GM10248 (cell line): Measurements from ENCODE around the gene ANTXR1.

Experiments used
- CTCF ChIA-PET: fragments of 300-600 bp; sonication (Branson Sonifier 250); formaldehyde crosslinking; extraction: SDS; loops from one replicate; lab custom pipeline; 2021; ENCODE audit warnings: antibody characterized with exemption; lab: Yijun Ruan, JAX
- POLR2A ChIA-PET: fragments of 350-650 bp; sonication (Branson Sonifier 250); formaldehyde crosslinking; extraction: SDS; loops from one replicate; lab custom pipeline; 2020; ENCODE audit warnings: antibody characterized with exemption; lab: Yijun Ruan, JAX
- DNase-seq: peaks from one replicate; pipeline ENCODE4 v3.0.0; 2012; ENCODE audit errors: extremely low spot score
- TF ChIP-seq, protein P1 (sequence below): IDR thresholded peaks from 2 replicates; pipeline ENCODE4 v1.5.1; 2012; ENCODE audit warnings: mild to moderate bottlenecking, low read depth; ENCODE audit errors: extremely low read depth, missing control alignments, control extremely low read depth

ANTXR1 gene

DNA sequence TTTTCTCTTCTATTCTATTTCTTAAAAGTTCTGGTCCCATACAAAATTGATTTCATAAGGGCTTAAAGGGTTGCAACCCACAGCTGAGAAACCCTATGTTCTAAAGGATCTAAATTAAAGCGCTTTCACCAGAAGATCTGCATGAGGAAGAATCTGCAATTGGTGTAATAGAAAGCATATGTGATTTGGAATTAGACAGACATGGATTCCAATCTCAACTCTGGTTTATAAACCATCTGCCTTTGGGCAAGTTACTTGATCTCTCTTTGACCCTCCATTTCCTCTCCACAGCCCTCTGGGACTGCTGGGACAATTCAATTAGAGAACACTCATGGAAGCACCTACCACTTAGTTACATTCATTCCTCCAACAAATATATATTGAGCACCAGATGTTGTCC, 178.7 kb downstream of the ANTXR1 start:
- TF ChIP-seq, protein P1, sequence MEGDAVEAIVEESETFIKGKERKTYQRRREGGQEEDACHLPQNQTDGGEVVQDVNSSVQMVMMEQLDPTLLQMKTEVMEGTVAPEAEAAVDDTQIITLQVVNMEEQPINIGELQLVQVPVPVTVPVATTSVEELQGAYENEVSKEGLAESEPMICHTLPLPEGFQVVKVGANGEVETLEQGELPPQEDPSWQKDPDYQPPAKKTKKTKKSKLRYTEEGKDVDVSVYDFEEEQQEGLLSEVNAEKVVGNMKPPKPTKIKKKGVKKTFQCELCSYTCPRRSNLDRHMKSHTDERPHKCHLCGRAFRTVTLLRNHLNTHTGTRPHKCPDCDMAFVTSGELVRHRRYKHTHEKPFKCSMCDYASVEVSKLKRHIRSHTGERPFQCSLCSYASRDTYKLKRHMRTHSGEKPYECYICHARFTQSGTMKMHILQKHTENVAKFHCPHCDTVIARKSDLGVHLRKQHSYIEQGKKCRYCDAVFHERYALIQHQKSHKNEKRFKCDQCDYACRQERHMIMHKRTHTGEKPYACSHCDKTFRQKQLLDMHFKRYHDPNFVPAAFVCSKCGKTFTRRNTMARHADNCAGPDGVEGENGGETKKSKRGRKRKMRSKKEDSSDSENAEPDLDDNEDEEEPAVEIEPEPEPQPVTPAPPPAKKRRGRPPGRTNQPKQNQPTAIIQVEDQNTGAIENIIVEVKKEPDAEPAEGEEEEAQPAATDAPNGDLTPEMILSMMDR = no peak
- DNase-seq = no peak
- CTCF ChIA-PET = no interaction called here
- POLR2A ChIA-PET = no interaction called here

DNA sequence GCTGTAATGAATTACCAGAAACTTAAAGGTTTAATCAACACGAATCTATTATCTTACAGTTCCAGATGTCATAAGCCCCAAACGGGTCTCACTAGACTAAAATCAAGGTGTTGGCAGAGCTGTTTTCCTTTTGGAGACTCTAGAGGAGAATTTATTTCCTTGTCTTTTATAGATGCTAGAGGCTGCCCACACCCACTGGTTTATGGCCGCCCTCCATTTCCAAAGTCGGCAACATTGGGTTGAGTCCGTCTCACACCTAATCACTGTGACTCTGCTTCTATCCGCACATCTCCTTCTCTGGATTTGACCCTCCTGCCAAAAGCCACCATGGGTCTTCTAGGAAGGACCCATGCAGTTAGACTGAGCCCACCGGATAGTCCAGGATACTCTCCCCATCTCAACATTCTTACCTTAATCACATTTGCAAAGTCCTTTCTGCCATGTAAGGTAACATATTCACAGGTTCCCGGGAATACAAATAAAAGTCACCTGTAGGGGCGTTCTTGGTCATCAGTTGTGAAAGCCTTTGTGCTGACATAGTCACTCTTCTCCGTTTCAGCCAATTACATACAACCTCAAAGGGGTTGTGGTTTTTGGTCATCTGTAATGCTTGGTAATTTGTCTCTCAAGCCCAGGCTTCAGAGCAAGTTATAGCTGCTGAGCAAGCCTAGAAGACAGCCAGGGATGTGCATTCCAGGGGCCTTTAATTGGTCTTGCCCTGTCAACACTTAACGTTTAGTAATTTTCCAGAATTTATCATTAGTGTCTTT, 179.4 kb downstream of the ANTXR1 start:
- no peak for DNase-seq
- ChIA-PET POLR2A (no interaction called here), CTCF (interaction anchor here (1.1 to 2.6 kb wide), 3 partner anchors 20 to 50 kb away, joined by 3 to 8 read pairs (median 3); no protein-coding TSS in a partner anchor)
- TF ChIP-seq, protein P1 = no peak

DNA sequence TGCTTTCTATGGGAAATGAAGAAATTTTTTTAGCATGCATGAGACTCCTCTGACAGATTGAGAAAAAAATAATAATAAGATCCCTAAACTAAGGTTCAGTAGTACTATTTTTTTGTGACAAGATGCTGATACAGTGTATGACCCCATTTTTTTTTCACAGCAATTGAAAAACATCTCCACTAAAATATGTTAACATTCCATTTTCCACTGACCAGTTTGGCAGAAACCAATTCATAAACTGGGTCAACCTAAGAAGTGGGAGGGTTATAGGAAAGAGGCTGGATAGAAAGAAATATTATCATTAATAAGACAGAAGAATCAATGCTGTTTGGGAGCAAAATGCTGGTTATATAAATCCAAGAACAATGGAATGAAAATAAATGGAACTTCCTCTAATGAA, 182.7 kb downstream of the ANTXR1 start:
- ChIA-PET POLR2A (no interaction called here), CTCF (interaction anchor here (1.7 kb wide), 1 partner anchor 14 kb away, joined by 4 read pairs; no protein-coding TSS in a partner anchor)
- TF ChIP-seq, protein P1 = no peak
- DNase-seq = no peak

DNA sequence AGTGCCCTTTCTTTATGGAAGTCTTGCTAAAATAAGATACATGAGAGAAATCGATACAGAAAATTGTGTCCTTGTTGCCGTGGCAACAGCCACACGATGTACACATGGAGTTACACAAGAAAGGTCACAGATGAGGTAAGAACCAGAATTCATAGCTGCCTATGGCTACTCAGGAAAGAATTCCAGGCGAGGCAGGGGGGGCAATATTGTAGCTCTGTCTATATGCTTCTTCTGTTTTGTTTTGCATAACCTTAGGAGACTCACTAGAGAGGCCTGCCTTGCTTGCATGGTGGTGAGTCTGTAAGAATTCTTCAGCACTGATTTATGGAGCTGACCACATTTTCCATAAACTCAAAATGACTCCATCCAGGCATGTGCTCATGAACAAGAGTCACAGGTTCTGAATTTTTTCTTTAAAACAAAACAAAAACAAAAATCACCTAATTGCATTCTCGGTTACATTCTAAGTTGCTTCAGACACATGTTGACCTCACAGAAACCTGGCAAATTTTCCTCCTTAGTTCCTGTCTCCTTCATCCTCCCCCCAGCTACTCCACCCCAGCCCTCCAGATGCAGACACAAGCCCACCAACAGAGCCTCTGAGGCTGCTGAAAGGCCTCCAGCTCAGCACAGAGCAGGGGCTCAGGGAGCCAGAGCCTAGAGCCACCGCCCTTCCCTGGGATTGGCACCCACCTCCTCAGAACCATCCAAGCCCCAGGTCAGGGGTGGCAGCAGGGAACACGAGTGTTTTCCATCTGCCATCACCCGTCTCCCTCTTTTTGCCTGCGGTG, 183.5 kb downstream of the ANTXR1 start:
- POLR2A ChIA-PET = no interaction called here
- TF ChIP-seq, protein P1 = no peak

DNA sequence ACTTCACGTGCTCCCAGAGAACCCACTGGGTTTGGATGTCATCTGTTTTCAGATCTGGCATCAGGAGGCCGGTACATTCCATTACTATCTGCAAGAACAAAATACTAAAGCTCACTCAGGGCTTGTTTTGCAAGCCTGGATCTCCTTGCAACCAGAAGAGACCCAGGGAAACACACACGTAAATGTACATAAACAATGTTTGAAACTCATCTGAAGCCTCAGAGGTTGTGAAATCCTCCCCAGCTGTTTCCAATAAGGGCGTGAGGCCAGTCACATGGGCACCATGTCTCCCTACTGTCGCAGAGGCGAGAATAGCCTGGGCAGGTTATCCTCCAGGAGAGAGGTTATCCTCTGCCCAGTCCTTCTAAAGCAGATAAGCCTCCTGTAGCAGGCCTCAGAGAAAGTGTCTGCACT, 187.1 kb downstream of the ANTXR1 start:
- TF ChIP-seq, protein P1 = no peak
- ChIA-PET POLR2A (no interaction called here), CTCF (no interaction called here)

More for the DNA sequence above, 183.5 kb downstream of the ANTXR1 start:
- CTCF ChIA-PET = interaction anchor here (1.4 to 1.7 kb wide), 2 partner anchors 11 to 15 kb away, joined by 3 to 4 read pairs; no protein-coding TSS in a partner anchor
- DNase-seq = no peak

DNA sequence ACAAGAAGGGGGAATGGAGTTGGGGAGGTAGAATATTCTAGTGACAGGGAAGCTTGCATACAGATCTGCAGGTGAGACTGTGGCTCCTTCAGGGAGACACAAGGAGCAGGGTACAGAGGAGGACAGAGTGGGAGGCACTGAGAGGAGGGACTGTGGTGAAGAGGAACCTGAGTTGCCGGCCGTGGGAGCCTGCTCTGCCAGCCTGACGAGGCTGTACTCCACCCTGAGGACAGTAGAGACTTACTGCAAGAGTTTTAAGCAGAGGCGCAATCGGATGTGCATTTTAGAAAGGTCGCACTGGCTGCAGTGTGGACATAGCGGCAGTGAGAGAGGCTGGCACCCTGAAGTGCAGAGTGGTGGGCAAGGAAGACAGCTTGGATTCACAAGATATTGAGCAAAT, 188.3 kb downstream of the ANTXR1 start:
- TF ChIP-seq, protein P1 = no peak
- ChIA-PET POLR2A (no interaction called here), CTCF (no interaction called here)
- no peak for DNase-seq

More for the DNA sequence above, 187.1 kb downstream of the ANTXR1 start:
- DNase-seq = no peak
